GM21381 (cell line): ENCODE measurements around the gene CNNM1.

Experiments
- ATAC-seq: cut with Tn5 transposase; IDR thresholded peaks from one replicate; pipeline ENCODE4 v1.9.1; 2021; ENCODE audit warnings: mild to moderate bottlenecking, moderate library complexity; ENCODE audit not compliant: unreplicated experiment

The CNNM1 gene

GRCh38 chr10:99337311-99337811 lies 8.2 kb downstream of the CNNM1 start:
- ATAC-seq: no peak

GRCh38 chr10:99337901-99338300 lies 8.7 kb downstream of the CNNM1 start:
- ATAC-seq: no peak

GRCh38 chr10:99339077-99339476 lies 9.9 kb downstream of the CNNM1 start:
- ATAC-seq: no peak

GRCh38 chr10:99339563-99340047 lies 10.4 kb downstream of the CNNM1 start:
- ATAC-seq: no peak

GRCh38 chr10:99340650-99341049 lies 11.5 kb downstream of the CNNM1 start:
- no peak for ATAC-seq

- no peak for ATAC-seq
Observed at GRCh38 chr10:99341248-99341647, 12.1 kb downstream of the CNNM1 start.

GRCh38 chr10:99341860-99342490 lies 12.8 kb downstream of the CNNM1 start:
- ATAC-seq: no peak

GRCh38 chr10:99343262-99343661 lies 14.1 kb downstream of the CNNM1 start:
- ATAC-seq: no peak

GRCh38 chr10:99344715-99345114 lies 15.6 kb downstream of the CNNM1 start:
- ATAC-seq: no peak

GRCh38 chr10:99345350-99345749 lies 16.2 kb downstream of the CNNM1 start:
- no peak for ATAC-seq

GRCh38 chr10:99346247-99346646 lies 17.1 kb downstream of the CNNM1 start:
- ATAC-seq: no peak

- no peak for ATAC-seq
Observed at GRCh38 chr10:99347672-99348071, 18.5 kb downstream of the CNNM1 start.

GRCh38 chr10:99353182-99353581 lies 24.0 kb downstream of the CNNM1 start:
- ATAC-seq: no peak

GRCh38 chr10:99357691-99358090 lies 28.5 kb downstream of the CNNM1 start:
- ATAC-seq: no peak

- ATAC-seq: no peak
Observed at GRCh38 chr10:99358101-99358500, 28.9 kb downstream of the CNNM1 start.

GRCh38 chr10:99360934-99361333 lies 31.8 kb downstream of the CNNM1 start:
- no peak for ATAC-seq

GRCh38 chr10:99364125-99364524 lies 35.0 kb downstream of the CNNM1 start:
- no peak for ATAC-seq

- no peak for ATAC-seq
Observed at GRCh38 chr10:99365311-99365710, 36.2 kb downstream of the CNNM1 start.

GRCh38 chr10:99365736-99366135 lies 36.6 kb downstream of the CNNM1 start:
- ATAC-seq: no peak

- no peak for ATAC-seq
Observed at GRCh38 chr10:99366666-99367065, 37.5 kb downstream of the CNNM1 start.

GRCh38 chr10:99368646-99369045 lies 39.5 kb downstream of the CNNM1 start:
- no peak for ATAC-seq

- no peak for ATAC-seq
Observed at GRCh38 chr10:99369126-99369525, 40.0 kb downstream of the CNNM1 start.

- no peak for ATAC-seq
Observed at GRCh38 chr10:99369551-99369950, 40.4 kb downstream of the CNNM1 start.
